HG02678 (cell line): ENCODE results near the gene MYH9.

Experiments
- ATAC-seq: cut with Tn5 transposase; IDR thresholded peaks from one replicate; pipeline ENCODE4 v1.9.1; 2021; ENCODE audit warnings: mild to moderate bottlenecking, moderate library complexity; ENCODE audit not compliant: unreplicated experiment

The MYH9 gene

DNA sequence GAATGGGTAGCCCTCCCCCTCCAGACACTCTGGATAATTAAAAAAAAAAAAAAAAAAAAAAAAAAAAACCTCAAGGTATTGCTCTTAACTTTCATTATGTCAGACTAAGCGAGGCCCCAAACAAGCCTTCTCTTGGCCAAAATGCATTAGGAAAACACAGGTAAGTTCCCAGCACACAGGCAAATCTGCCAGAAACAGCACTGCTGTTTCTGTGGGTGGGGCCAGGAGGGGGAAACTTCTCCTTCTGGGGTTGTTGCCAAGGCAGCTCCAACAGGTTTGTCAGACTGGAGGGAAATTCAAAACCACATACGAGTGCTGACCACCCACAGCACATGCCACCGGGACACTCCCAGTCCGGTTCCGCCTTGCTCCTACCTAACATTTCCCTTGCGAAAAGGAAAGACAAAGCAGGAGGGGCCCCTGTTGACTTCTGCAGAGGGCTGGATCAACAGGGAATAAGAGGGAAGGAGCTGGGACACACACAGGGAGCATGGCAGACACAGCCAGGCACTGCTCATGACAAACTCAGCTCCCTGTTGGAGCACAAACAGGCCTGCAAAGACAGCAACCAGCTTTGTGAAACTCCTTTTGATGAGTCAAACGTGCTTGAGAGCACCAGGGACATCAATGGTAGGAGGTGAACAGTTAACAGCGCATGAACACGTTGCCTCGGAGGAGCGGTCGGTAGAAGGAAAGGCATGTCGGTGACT is 55.0 kb downstream of the MYH9 start:
- no peak for ATAC-seq

DNA sequence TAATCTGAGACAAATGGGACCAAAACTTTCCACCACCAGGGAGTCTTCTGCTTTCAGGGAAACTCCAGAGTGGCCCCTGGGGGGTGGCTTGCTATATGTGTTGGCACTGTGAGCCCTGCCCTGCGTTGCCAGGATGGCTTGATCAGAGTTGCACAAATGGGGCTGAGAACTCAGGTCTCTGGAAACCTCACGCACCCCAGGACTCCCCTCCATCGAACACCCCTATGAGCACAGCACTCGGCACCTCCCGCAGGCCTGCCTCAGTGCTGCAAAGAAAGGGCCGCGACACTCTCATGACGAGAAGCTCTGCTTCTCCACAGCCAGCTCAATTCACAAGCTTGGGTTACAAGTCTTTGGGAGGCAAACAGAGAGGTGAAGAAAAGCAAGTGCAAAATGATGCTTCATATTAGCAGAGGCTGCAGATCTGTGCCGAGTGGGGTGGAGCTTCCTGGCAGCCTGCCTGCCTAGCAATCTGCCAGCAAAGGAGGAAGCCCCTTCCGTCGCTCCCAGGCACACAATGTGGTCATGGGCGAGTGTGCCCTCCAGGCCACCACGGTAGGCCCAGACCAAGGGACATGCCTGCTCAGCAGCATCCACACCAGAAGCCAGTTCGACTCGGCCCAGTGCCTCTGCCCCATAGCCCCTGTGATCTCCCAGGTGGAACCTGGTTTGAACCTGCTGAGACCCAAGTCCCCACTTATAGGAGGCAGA is 55.7 kb downstream of the MYH9 start:
- no peak for ATAC-seq

DNA sequence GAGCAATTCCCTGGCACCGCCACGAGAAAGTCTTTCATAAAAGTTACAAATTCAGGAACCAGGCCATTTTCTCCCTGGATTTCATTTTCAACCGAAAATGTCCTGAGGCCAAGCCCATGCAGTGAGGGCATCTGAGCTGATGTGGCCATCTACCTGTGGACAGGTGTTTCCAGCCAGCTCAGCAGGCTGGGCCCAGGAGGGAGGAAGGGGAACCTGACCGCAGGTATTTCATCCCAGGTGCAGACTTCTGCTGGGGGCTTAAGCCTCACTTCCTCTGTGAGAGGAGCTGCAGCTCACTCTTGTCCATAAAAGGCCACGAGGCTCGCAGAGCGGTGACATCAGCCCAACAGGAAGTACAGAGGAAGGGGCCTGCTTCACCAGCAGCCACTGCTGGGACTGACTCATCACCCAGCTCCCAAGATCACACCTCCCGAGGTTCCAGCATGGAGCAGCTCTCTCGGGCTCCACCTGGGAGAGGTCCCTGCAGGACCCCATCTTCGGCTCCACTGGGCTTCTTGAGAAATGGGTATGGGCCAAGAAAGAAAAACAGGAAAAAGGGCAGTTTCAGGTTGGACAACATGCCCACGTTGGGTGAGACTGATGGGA is 56.4 kb downstream of the MYH9 start:
- peak; percentile 60 for ATAC-seq

DNA sequence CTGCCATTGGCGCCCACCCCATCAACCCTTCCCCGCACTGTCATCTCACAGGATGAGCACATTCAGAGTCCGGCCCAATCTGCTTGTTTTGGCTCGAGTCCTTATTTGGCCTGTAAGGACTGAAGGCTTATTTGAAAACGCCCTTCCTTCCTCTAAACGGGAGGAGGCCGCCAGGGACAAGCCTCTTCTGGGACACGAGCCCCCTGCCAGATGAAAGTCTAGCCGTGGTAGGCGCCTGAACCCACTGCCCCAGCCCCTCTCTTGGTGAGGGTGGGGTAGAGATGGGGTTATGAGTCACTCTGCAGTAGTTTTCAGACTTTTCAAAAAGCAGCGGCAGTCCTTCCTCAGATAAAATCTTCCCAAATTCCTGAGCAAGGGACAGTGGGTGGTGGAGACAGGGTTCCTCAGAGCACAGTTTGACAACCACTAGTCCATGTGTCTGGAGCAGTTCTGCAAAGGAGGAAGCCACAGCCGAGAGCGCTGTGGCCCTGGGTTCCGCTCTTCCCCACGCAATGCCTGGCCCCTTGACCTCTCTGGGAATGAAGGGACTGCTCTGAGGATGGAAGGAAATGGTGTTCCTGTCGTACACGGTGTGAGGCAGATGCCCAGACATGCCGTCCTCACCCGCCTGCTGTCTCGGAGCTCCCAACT is 57.0 kb downstream of the MYH9 start:
- ATAC-seq: no peak

DNA sequence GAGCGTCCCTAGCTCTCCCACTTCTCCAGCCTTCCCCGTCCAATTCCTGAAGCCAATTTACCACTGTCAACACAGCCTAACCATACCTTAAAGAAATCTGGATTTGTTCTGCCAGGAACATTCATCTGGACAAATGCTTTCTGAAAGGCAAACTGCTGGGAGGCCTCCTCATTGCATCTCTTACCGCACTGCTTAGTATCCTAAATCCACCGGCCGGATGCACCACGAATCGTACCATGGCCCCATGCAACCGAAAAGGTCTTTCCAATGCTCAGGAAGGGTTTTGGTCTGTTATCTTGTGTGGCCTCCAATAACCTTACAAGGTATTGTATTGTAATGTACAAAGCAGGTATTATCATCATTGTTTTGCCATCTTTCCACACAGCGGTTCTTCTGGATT is 57.6 kb downstream of the MYH9 start:
- no peak for ATAC-seq

DNA sequence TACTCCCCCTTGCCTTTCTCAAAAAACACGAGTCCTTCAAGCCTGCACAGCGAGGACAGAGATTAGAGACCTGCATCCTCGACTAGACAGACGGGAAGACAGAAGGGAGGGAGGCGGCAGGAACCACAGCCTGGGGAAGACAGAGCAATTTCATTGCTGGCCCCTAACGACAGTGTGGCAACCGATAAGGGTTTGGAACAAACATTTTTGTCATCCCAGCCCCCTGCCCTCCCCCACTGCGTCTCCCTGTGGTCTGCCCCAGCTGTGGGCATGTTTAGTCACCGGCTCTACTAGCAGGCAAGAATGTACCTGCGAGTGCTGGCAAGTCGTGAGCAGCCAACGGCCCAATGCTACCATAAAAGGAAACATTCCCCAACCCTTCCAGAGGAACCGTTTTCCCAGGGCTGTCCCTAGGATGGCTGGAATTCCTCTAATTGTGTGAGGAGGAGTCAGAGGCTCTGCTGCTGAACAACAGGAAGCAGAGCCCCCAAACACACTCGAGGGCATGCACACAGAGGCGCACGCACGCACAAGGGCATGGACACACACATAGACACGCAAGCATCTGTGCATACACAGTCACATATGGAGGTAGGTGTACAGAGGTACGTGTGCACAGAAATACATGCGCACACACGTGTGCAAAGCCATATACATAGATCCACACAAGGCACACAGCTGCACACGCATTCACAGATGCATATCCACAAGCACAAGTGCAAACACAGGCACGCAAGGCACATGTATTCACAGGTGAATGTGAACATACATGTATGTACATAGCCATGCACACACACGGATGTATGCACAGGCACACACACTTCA is 58.3 kb downstream of the MYH9 start:
- no peak for ATAC-seq

DNA sequence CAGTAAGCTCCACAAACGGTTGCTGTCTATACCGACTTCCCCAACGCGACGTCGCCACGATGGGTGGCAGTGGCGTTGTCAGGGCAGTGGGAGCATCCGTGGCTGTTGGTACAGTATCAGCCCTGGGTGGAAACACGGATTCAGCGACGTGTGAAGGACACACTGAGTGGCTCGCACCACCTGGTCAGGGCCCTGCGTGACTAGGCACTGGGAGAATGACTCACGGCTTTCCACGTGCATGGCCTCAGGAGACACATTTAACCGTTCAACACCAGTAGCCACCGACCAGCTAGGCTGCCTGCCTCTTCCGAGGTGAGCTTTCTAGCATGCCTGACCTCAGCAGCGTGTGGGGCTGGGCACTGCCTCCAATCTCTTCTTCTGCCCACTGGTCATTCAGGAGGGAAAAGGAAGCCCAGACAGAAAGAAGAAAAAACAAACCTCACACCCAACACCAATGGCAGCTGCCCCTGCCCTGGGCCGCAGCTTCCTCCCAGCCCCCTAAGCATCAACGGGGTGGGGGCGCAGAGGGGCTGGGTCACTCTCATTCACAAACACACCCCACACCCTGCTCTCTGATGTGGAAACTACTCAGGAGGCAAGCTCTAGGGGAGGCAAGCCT is 59.0 kb downstream of the MYH9 start:
- no peak for ATAC-seq

DNA sequence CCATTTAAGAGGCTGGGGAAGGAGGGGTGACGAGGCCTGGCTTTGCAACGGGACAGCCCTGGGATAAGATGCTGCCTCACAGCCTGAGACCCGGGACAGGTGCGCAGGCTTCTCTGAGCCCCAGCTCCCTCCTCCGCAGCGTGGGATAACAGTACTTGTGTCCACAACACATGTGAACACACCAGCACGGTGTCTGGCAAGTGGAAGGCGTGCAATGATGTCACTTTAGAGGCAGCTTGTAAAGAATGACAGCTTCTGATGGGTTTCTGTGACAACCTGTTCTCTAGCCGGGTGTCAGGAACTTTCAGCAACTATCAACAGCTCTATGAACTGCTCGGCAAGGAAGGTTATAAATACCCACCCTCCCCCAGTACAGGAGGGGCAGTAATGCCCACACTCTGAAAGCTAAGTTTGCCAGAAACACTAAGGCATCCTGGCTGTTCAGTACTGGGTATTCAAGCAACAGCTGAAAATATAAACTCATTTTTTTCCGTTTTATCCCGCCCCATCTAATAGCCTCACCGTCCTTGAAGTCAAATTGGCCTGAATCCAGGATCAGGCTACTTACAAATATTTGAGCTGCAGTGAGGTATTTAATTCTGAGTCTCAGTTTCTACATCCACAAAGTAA is 59.7 kb downstream of the MYH9 start:
- no peak for ATAC-seq

DNA sequence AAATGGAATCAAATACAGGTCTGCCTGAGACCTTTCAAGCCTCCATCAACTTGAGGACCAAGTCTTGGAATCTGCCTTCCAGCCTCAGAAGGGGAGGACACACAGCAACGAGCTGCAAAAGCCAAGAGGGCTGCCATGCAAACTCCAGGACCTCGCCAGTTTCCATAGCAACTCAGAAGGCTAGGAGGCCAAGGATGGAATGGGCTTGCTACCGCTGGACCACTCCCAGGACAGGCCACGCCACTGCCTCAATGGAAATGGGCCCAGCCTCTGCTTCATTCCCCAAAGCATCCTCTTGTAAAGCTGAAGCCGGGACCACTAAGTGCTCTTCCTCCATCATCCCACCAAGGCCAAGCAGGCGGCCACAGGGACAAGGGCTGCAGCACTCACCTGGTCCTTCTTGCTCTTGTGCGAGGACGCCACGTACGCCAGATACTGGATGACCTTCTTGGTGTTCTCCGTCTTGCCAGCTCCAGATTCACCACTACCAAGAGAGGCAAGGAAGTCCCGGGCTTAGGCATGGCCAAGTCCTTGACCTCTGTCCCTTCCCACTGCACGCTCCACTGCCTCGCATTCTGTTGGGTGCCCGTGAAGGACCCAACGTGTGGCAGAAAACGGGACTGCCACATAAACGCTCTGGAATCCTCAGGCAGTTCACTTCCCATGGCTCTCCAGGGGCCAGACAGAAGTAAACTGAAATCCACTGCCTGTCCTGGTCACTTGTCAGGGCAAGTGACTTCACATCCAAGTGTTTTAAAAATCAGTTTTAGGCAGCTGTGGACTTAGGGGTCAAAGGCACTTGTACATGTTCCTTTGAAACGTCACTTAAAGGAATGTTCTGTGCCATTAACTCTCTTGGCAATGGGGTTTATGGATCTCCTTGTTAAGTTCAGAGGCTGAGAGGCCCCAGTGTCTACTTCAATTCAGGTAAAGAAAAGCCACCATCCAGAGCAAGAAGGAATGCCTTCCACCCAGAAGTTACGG is 61.3 kb downstream of the MYH9 start:
- ATAC-seq: no peak

DNA sequence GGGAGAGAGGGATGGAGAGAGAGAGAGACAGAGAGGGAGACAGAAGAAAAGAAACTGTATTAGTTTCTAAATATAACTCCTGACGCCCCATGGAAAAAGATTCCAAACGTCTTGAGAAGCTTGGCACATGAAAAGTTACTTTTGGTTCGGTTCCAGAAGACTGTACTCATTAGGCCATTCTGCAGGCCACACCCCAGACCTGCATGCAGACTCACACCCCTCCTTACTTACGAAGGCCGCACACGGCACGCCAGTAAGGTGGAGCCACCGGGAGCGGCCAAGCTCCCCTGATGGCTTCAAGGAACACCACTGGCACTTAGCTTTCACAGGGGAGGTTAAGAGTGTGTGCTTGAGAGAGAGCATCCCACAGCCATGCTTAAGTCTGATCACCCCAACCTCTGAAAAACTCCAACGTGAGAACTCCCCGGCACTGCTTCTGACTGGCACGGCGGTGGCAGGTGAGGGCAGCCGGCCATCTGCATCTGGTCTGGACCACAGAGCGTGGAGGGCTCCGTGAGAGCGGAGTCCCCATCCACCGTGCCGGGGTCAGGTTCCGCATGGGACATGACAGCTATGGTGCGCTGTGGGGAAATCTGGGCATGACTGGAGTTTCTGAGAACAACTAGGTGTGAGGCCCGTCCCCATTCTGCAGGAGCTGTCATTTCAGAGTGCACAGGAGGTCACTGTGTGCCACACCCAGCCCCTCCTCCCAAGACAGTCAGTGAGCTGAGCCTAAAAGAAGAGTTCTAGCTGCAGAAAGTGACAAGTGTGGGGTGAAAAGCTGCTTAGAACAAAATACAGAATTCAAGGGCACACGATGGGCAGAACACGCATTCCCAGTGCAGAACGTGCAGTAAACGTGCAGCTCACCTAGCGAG is 62.4 kb downstream of the MYH9 start:
- no peak for ATAC-seq

DNA sequence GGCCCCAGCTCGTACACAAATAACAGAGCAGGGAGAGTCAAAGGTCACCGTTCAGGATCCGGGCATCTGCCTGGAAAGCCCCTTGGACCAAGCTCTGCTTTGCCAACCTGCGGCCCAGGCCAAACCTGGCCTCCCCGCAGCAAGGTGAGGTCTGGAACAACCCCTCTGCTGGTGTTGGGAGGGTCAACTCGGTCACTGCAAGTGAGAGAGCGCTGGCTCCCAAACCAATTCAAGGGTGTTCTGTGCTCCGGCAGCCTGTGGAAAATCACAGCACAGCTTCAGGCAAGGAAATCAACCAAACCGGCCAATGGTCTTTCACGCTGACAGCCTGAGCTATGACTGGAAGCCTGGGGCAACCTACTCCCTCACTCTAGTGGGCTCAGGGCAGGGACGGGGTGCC is 63.4 kb downstream of the MYH9 start:
- ATAC-seq: no peak

DNA sequence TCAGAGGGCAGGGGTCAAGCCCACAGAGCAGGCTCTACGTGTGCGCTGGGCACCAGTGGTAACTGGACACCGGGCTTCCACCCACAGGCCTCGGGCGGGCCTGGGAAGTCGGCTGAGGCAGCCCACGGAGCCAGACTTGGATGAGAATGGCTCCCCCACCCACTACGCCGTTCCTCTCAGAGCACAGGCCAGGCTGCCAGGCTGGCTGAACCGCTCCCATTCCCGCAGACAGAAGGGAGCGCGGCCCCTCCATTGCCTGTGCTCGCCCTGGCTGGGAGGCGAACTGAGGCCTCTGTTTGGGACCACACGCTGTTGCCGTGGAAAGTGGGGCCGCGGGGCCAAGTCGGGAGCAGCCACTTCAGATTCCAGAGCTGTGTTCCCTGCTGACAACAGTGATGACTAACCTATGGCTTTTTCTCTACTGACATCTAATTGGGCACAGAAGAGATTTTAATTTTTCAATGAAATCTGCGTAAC is 63.9 kb downstream of the MYH9 start:
- no peak for ATAC-seq

DNA sequence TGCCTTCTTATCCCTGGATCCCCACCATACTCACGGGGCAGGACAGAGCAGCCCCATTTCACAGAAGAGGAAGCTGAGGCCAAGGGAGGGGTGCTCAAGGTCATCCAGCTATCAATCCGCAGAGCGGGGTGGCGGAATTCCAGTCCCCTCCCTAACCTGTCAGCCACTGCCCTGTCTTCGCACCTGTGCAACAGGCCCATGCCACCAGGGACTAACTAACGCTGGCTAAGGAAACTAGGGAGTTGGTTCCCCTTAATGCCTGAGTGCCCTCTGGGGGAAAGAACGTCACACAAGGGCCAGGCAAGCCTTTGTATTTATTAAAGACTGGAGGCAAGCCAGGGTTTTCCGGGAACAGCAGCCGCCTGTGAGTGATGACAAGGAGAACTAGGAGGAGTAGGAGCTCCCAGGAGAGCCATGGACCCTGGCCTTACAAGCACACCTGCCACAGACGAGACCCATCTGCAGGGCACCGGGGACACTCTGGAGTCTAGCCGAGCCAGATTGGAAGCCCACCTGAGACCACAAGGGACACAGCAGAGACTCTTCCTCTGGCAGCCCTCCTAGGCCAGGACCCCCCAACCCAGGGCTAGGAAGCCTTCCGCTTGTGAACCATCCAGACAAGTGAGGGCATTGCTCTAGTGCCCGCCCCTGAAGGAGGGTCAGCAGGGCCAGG is 64.4 kb downstream of the MYH9 start:
- no peak for ATAC-seq

DNA sequence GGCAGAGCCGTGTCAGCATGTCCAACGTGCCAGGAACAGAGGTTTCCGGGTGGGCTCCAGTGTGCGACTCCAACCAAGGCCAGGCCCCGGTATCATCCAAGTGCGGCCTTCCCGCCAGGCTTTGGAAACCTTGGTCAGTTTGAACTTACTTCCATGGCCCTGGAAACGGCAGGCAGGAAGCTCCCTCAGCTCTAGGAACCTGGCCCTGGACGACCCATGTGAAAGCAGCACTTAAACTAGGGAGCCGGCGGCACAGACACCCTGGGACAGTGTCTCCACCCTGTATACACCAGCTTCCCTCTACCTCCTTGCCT is 65.2 kb downstream of the MYH9 start:
- no peak for ATAC-seq

DNA sequence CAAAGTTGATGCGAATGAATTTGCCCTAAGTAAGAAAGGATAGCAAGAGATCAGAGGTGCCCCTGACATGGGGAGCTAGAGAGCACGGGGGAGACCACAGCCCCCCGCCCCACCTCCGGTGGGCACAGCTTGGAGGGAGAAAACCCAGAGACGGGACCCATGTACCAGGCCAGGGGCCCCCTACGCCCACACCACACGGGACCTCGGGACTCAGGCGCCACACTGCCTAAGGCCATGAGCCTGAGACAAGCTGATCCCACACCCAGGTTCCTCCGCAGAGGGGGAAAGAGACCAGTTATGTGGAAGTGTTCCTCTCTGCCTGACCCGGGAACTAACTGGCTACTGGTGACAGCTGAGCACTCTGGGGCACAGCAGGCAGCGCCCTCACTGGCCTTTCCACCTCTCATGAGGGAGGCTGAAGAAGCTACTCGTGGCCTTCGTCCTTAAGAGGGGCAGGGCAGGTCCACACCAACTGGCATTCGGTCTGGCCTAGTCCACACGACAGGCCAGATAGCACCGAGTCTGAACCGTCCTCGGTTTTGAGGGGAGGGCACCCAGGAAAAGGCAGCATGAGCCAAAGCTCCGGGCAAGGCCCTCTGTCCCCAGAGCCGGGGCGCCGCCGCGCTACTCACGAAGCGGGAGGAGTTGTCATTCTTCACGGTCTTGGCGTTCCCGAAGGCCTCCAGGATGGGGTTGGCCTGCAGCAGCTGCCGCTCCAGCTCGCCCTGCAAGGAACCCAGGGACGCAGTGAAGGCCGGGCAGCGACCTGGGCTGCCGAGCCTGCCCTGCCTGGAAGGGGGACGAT is 65.8 kb downstream of the MYH9 start:
- no peak for ATAC-seq

DNA sequence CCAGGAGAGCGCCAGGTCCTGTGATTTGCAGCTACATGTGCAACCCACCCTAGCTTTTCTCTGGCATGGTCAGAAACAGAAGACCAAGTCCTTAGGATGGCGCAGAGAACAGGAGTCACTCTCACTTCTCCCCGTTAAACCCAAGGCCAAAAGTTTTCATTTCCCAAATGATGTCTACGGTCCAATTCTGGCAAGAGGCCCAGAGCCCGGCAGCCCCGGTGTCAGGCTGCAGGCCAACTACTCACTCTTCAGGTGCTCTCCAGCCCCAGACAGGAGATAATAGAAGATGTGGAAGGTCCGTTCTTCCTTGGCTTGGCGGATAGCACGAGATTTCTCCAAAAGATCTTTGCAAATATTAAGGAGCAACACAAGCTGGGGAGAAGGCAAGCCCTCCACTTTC is 67.2 kb downstream of the MYH9 start:
- ATAC-seq: no peak
